ENCODE data around the gene KMT2E. TPM values are rescaled to one million over a fixed set of nuclear protein-coding genes. Genes with fewer than 3 reads are reported as not detected.

KMT2E gene
- total RNA-seq, 4 donors from 2014 or later: 90.6 to 187 (median 112) TPM

DNA sequence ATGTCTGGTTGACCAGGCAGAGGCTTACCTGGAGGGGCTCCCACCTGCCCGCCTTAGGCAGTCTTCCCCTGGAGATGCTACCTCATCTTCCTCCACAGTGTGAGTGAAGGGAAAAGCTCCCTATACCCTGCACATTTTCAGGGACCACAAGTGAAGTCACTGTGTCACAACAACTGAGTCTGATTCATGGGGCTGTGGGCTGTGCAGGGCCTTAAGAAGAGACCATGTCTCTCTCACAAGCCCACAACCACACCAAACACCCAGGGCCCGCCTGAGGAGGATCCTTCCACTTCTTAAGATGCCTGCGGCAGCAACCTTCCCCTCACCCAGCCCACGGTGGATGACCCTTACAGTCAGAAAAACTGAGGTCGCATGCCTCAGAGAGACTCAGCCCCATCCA lies 118.3 kb downstream of the KMT2E start:
- no peak overlapping the region for H3K4me3 ChIP-seq
- ATAC-seq: no peak
- H3K27me3 ChIP-seq: no peaks in the 10 kb centered on the region
- H3K4me1 ChIP-seq: peaks cover 0 to 6% (median 0%) of the 10 kb centered on the region in 3 donors
- H3K27ac ChIP-seq: no peak overlapping the region
- TF ChIP-seq, protein P1, sequence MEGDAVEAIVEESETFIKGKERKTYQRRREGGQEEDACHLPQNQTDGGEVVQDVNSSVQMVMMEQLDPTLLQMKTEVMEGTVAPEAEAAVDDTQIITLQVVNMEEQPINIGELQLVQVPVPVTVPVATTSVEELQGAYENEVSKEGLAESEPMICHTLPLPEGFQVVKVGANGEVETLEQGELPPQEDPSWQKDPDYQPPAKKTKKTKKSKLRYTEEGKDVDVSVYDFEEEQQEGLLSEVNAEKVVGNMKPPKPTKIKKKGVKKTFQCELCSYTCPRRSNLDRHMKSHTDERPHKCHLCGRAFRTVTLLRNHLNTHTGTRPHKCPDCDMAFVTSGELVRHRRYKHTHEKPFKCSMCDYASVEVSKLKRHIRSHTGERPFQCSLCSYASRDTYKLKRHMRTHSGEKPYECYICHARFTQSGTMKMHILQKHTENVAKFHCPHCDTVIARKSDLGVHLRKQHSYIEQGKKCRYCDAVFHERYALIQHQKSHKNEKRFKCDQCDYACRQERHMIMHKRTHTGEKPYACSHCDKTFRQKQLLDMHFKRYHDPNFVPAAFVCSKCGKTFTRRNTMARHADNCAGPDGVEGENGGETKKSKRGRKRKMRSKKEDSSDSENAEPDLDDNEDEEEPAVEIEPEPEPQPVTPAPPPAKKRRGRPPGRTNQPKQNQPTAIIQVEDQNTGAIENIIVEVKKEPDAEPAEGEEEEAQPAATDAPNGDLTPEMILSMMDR (IDR thresholded peaks at IDR 0.05): no peak
- TF ChIP-seq POLR2A (IDR thresholded peaks at IDR 0.05) (no peak), POLR2AphosphoS5 (IDR thresholded peaks at IDR 0.05) (no peak), EP300 (IDR thresholded peaks at IDR 0.05) (no peak)
- peaks cover 0 to 56% of the 10 kb centered on the region in 2 donors for H3K36me3 ChIP-seq
- 93 to 100% methylated on average over 1 to 3 of the region's 5 CpGs for WGBS, 2 donors (ENCODE audit: low coverage in 1 of 2)
- H3K9me3 ChIP-seq: no peaks in the 10 kb centered on the region

DNA sequence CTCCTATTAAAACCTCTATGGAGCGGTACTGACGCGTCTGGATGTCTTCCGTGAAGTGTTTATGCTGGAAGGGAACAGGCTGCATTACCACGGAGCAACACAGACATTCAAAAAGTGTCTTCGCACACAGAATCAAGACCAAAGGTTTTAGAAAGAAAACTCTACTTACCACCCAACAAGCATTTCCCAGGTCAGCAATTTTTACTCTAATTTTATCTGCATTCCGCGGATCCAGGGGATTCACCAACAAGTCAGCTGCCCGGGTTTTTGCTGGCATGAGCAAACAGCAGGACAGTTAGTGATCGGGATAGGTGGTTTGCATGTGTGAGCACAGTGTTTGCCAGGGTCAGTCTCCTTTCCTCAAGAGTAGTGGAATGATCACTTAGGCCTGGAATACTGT lies 118.8 kb downstream of the KMT2E start:
- WGBS, 2 donors (ENCODE audit: low coverage in 1 of 2): 89 to 95% methylated on average over 5 to 9 of the region's 10 CpGs
- Histone ChIP-seq H3K36me3 (peaks cover 0 to 59% of the 10 kb centered on the region in 2 donors), H3K4me3 (no peak overlapping the region), H3K27me3 (no peaks in the 10 kb centered on the region), H3K9me3 (no peaks in the 10 kb centered on the region), H3K4me1 (peaks cover 0 to 6% (median 0%) of the 10 kb centered on the region in 3 donors), H3K27ac (no peak overlapping the region)
- TF ChIP-seq POLR2AphosphoS5 (IDR thresholded peaks at IDR 0.05) (no peak), EP300 (IDR thresholded peaks at IDR 0.05) (no peak), POLR2A (IDR thresholded peaks at IDR 0.05) (no peak)
- TF ChIP-seq, protein P1 (IDR thresholded peaks at IDR 0.05): no peak
- ATAC-seq: no peak

DNA sequence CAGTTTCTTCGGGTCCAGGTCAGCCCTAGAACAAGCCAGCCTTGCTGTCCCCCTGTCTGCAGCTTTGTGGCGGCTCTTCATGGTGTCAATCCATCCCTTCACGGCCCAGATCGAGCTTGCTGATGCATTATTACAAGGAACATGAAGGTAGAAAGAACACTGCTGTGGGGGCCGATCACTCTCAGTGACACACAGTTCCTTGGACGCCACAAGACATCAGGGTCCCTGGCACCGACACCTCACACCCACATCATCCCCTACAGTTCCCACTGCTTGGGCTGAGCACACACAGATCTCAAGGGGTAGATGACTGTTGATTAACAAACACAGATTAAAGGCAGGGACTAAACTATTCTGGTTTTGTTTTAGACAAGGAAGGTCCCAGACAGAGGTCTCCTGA lies 119.4 kb downstream of the KMT2E start:
- Histone ChIP-seq H3K9me3 (no peaks in the 10 kb centered on the region), H3K4me1 (peaks cover 0 to 6% (median 0%) of the 10 kb centered on the region in 3 donors), H3K27me3 (no peaks in the 10 kb centered on the region), H3K4me3 (no peak overlapping the region), H3K36me3 (peaks cover 0 to 59% of the 10 kb centered on the region in 2 donors), H3K27ac (no peak overlapping the region)
- 75% methylated on average over 2 of the region's 7 CpGs; no CpG with 5 or more reads in 1 of the 2 donors for WGBS, 2 donors (ENCODE audit: low coverage in 1 of 2)
- no peak for ATAC-seq
- TF ChIP-seq POLR2AphosphoS5 (IDR thresholded peaks at IDR 0.05): no peak
- no peak for TF ChIP-seq POLR2A (IDR thresholded peaks at IDR 0.05)
- TF ChIP-seq, protein P1 (IDR thresholded peaks at IDR 0.05): no peak

DNA sequence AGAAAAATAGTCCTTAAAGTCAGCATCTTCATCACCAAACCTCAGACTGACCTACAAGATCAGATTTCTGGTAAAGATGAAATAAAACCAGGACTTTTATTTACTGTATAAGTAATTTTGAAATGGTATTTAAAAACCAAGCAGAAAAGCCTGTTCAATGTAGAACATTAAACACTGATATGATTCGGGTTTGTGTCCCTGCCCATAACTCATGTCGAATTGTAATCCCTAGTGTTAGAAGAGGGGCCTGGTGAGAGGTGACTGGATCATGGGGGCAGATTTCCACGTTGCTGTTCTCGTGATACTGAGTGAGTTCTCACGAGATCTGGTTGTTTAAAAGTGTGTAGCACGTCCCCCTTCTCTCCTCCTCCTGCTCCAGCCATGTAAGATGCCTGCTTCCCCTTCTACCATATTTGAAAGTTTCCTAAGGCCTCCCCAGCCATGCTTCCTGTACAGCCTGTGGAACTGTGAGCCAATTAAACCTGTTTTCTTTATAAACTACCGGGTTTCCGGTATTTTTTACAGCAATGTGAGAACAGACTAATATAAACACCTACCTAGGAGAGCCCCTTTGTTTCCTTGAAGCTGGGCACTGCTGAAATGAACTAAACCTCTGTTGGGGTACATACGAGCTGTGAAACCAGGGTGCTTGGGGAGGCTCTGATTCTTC lies 120.1 kb downstream of the KMT2E start:
- Histone ChIP-seq H3K9me3 (no peaks in the 10 kb centered on the region), H3K4me3 (no peak overlapping the region), H3K27me3 (no peaks in the 10 kb centered on the region), H3K36me3 (peaks cover 0 to 67% of the 10 kb centered on the region in 2 donors), H3K4me1 (peaks cover 0 to 6% (median 0%) of the 10 kb centered on the region in 3 donors), H3K27ac (no peak overlapping the region)
- no peak for ATAC-seq
- TF ChIP-seq EP300 (IDR thresholded peaks at IDR 0.05) (no peak), POLR2AphosphoS5 (IDR thresholded peaks at IDR 0.05) (no peak), POLR2A (IDR thresholded peaks at IDR 0.05) (no peak)
- TF ChIP-seq, protein P1 (IDR thresholded peaks at IDR 0.05): no peak
- 75 to 87% methylated on average over 4 to 7 of the region's 9 CpGs for WGBS, 2 donors (ENCODE audit: low coverage in 1 of 2)

DNA sequence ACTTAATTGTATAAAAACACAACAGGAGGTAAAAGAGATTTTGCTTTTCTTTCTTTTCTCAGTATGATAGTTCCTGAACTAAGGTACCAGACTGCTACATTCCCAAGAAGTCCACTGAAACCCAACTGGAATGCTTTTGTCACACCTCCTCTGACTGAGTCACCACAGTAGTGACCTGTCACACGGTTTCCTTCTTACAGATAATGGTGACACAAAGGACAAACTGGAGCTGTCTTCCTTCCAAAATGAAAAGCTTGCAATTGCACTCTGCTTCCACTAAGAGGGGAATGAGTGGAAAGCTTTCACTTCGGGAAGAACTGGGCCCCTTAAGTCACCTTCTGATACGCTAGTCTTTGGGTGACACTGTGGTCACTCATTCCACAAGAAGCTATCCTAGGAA lies 122.2 kb downstream of the KMT2E start:
- TF ChIP-seq, protein P1 (IDR thresholded peaks at IDR 0.05): no peak
- no peak for TF ChIP-seq POLR2A (IDR thresholded peaks at IDR 0.05)
- no peak for TF ChIP-seq EP300 (IDR thresholded peaks at IDR 0.05)
- no peak for TF ChIP-seq POLR2AphosphoS5 (IDR thresholded peaks at IDR 0.05)
- Histone ChIP-seq H3K4me3 (no peak overlapping the region), H3K4me1 (peaks cover 0 to 6% (median 0%) of the 10 kb centered on the region in 3 donors), H3K27ac (no peak overlapping the region), H3K36me3 (peaks cover 0 to 68% of the 10 kb centered on the region in 2 donors), H3K27me3 (no peaks in the 10 kb centered on the region), H3K9me3 (no peaks in the 10 kb centered on the region)
- WGBS, 2 donors (ENCODE audit: low coverage in 1 of 2): 78% methylated on average over 3 of the region's 3 CpGs; no CpG with 5 or more reads in 1 of the 2 donors
- no peak for ATAC-seq
